Tibial nerve (tissue), 4 donors: ENCODE data around the gene ZBTB20.

Experiments
- EP300 ChIP-seq, 2 donors: sonication (generic); formaldehyde crosslinking; IDR thresholded peaks; one replicate each; pipeline ENCODE4 v1.6.1; 2017; ENCODE audit warnings: antibody characterized with exemption in 2 of 2, mild to moderate bottlenecking in 1 of 2
- POLR2A ChIP-seq, 2 donors: fragments of 450-650 bp; IDR thresholded peaks; one replicate each; pipeline ENCODE4 v1.6.1; 2017; ENCODE audit warnings: antibody characterized with exemption in 2 of 2, mild to moderate bottlenecking in 2 of 2, moderate library complexity in 2 of 2
- TF ChIP-seq, protein P1 (sequence below), 5 experiments: fragments of 200-600 bp in 3 of 5; fragments of 450-650 bp in 2 of 5; sonication (generic) in 3 of 5; IDR thresholded peaks; one replicate each; pipeline ENCODE4 v1.5.1; 2016 to 2019; ENCODE audit warnings: antibody characterized with exemption in 5 of 5, mild to moderate bottlenecking in 3 of 5, moderate library complexity in 2 of 5

DNA sequence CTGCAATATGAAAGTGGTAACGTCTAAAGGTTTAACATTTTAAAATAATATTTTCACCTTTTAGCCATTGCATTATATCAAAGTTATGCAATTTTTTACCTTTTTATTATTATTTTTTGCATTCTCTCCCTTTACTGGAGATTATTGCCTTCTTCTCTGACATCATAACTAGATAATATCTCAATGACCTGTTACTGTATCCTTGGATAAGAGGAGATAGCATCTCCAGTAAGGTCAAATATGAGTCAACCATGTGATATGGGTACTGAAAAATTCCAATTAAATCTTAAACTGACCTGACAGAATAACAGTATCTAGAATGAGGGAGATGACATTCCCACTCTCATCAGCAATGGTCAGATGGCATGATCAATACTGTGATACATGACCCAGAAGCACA is 108.3 kb downstream of the ZBTB20 start:
- TF ChIP-seq, protein P1, sequence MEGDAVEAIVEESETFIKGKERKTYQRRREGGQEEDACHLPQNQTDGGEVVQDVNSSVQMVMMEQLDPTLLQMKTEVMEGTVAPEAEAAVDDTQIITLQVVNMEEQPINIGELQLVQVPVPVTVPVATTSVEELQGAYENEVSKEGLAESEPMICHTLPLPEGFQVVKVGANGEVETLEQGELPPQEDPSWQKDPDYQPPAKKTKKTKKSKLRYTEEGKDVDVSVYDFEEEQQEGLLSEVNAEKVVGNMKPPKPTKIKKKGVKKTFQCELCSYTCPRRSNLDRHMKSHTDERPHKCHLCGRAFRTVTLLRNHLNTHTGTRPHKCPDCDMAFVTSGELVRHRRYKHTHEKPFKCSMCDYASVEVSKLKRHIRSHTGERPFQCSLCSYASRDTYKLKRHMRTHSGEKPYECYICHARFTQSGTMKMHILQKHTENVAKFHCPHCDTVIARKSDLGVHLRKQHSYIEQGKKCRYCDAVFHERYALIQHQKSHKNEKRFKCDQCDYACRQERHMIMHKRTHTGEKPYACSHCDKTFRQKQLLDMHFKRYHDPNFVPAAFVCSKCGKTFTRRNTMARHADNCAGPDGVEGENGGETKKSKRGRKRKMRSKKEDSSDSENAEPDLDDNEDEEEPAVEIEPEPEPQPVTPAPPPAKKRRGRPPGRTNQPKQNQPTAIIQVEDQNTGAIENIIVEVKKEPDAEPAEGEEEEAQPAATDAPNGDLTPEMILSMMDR (IDR thresholded peaks at IDR 0.05): no peak
- no peak for TF ChIP-seq POLR2A (IDR thresholded peaks at IDR 0.05)
- TF ChIP-seq EP300 (IDR thresholded peaks at IDR 0.05): no peak
